GDM1 (cell line): ENCODE measurements around the gene MAN1A2.

ENCODE experiments used
- DNase-seq: peaks from one replicate; lab custom pipeline; 2025; lab: John Stamatoyannopoulos, UW

The MAN1A2 gene

DNA sequence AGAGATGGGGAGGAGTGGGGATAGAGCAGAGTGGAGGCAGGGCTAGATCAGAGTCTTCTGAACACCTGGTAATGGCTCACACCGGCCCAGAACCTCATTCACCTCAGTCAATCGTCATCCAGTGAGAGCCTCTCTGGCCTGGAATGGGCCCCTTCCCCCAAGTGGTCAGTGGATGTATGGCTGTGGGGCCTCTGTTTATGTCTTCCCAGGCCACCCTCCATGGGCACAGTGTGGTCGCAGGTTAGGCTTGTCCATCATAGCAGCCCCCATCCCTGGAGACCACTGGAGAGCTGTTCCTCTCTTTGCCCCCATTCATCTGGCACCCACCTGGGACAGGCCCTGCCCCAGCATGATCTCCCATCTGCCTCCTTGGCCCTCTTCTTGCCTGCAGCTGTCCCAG, 209.0 kb downstream of the MAN1A2 start:
- DNase-seq = no peak

- DNase-seq = no peak
Observed at GRCh38 chr1:117577191-117577885, 210.1 kb downstream of the MAN1A2 start.

DNA sequence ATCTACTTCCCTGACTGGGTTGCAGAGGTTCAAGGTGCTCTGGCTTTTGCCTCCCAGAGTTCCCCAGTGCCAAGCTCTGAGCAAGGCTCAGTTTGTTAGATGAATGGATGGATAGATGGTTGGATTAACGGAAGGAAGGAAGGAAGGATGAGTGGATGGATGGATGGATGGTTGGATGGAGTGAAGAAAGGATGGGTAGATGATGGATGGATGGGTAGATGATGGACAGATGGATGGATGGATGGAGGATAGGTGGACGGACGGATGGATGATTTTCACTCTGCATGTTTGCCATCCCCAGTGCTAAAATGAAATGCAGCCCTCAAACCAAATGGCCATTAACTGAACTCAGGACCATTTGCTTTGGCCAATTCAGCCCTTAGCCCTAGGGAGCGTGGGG, 211.2 kb downstream of the MAN1A2 start:
- DNase-seq = no peak
